ENCODE data around the gene UBR7.

GRCh38 chr14:93185349-93185720, 21.7 kb upstream of the UBR7 start:
- no peak for TF ChIP-seq CTCF (IDR thresholded peaks at IDR 0.05)
- no peak for TF ChIP-seq EP300 (IDR thresholded peaks at IDR 0.05)
- no peak for TF ChIP-seq POLR2A (IDR thresholded peaks at IDR 0.05)

All from ovary (tissue), 3 donors.